OCI-LY7 (cell line): ENCODE measurements around the gene CFAP100.

Experiments
- EZH2phosphoT487 ChIP-seq: fragments of 200-600 bp; sonication (generic); IDR thresholded peaks from 2 replicates; pipeline ENCODE4 v1.6.1; 2018; ENCODE audit warnings: low read depth, borderline replicate concordance, mild to moderate bottlenecking, mixed run types, antibody characterized with exemption, low read length, moderate library complexity, mixed read lengths
- TF ChIP-seq, protein P1 (sequence below): fragments of 200-600 bp; sonication (generic); conservative IDR thresholded peaks from 2 replicates; pipeline ENCODE4 v1.5.1; 2014; ENCODE audit warnings: mild to moderate bottlenecking, antibody characterized with exemption, low read length, moderate library complexity, mixed read lengths

DNA sequence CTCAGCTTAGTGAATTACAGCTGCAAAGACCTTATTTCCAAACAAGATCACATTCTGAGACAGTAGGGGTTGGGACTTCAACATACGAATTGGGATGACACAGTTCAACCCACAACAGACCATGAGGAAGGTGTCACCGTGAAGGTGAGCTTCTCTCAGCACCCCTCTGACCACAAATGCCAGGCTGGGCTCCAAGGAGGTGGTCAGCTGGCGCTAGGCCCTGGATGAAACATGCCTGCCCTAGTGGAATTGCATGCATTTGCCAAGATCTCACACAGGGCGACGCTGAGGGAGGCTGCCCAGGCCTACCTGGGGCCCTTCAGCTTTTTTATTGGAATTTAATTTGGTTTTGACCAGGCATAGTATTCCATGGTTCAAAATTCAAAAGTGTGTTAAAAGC, 1.8 kb downstream of the CFAP100 start:
- TF ChIP-seq, protein P1, sequence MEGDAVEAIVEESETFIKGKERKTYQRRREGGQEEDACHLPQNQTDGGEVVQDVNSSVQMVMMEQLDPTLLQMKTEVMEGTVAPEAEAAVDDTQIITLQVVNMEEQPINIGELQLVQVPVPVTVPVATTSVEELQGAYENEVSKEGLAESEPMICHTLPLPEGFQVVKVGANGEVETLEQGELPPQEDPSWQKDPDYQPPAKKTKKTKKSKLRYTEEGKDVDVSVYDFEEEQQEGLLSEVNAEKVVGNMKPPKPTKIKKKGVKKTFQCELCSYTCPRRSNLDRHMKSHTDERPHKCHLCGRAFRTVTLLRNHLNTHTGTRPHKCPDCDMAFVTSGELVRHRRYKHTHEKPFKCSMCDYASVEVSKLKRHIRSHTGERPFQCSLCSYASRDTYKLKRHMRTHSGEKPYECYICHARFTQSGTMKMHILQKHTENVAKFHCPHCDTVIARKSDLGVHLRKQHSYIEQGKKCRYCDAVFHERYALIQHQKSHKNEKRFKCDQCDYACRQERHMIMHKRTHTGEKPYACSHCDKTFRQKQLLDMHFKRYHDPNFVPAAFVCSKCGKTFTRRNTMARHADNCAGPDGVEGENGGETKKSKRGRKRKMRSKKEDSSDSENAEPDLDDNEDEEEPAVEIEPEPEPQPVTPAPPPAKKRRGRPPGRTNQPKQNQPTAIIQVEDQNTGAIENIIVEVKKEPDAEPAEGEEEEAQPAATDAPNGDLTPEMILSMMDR, result no peak
- no peak for TF ChIP-seq EZH2phosphoT487
